ENCODE data around the gene COA8.

GRCh38 chr14:103552846-103553210 lies 9.9 kb upstream of the COA8 start:
- TF ChIP-seq GATA2 (IDR thresholded peaks at IDR 0.05; ENCODE audit: low read depth, low read length) (no peak), GATA3 (IDR thresholded peaks at IDR 0.05; ENCODE audit: low read depth, low read length) (no peak)
